Ovary (tissue), 9 donors: Measurements from ENCODE around the gene COG5. TPM values are rescaled to one million over a fixed set of nuclear protein-coding genes. Genes with fewer than 3 reads are reported as not detected.
"Not testable (repeated sequence)": the region's sequence is repeated elsewhere in the genome, so short reads cannot be mapped to it uniquely, and the experiment has no call there.

Experiments used
- DNase-seq, 5 donors: peaks; one replicate each; pipeline ENCODE4 v3.0.0-alpha.2; 2019 to 2020
- H3K27ac ChIP-seq, 2 donors: fragments of 200-600 bp; one replicate each; pipeline versions ENCODE4 v1.5.1 to v1.8.0; 2019 to 2022
- H3K27me3 ChIP-seq: fragments of 200-600 bp; one replicate; pipeline ENCODE4 v1.8.0; 2022
- H3K36me3 ChIP-seq: fragments of 200-600 bp; sonication (generic); one replicate; pipeline ENCODE4 v1.5.1; 2019
- H3K4me1 ChIP-seq: one replicate; pipeline ENCODE4 v1.8.1; 2013; ENCODE audit warnings: mild to moderate bottlenecking, moderate library complexity; ENCODE audit not compliant: insufficient read depth
- H3K4me3 ChIP-seq: fragments of 200-600 bp; sonication (generic); one replicate; pipeline ENCODE4 v1.5.1; 2017
- H3K9me3 ChIP-seq, 2 donors: fragments of 200-600 bp in 1 of 2; sonication (generic) in 1 of 2; one replicate each; pipeline versions ENCODE4 v1.5.1 to v1.8.1; 2013 to 2019; ENCODE audit warnings: mild to moderate bottlenecking in 1 of 2, moderate library complexity in 1 of 2
- CTCF ChIP-seq, 3 donors: fragments of 450-650 bp in 2 of 3; fragments of 200-600 bp in 1 of 3; IDR thresholded peaks; one replicate each; pipeline versions ENCODE4 v1.5.1 to v1.8.0; 2016 to 2022; ENCODE audit warnings: antibody characterized with exemption in 3 of 3, mild to moderate bottlenecking in 1 of 3
- EP300 ChIP-seq: sonication (generic); formaldehyde crosslinking; IDR thresholded peaks from one replicate; pipeline ENCODE4 v1.6.1; 2017; ENCODE audit warnings: antibody characterized with exemption
- POLR2A ChIP-seq: fragments of 450-650 bp; IDR thresholded peaks from one replicate; pipeline ENCODE4 v1.6.1; 2017; ENCODE audit warnings: antibody characterized with exemption, mild to moderate bottlenecking, moderate library complexity
- WGBS, 3 donors: extraction: QIAGEN DNeasy Blood & Tissue Kit in 1 of 3; methylation state at CpG; one replicate each; pipeline versions ENCODE4 v1.1.5 to v1.1.7; 2013 to 2017; 5-methylcytosine and 5-hydroxymethylcytosine counted together
- intact Hi-C, 4 donors: fragments of 100-400 bp; cut with DNase I; formaldehyde crosslinking; loops; one replicate each; pipeline versions ENCODE4 v1.11.0 to v1.15.1; 2022 to 2023
- polyA plus RNA-seq, 2 donors: library from polyadenylated mRNA; stranded (reverse); fragments of 200-250 nt in 1 of 2; fragments of 350-450 nt in 1 of 2; fragmentation: Illumina TruSeq in 1 of 2; extraction: RNeasy Lipid Tissue Mini Kit (QIAGEN cat#74804) in 1 of 2; gene quantifications; one replicate each; pipeline ENCODE4 v1.2.3, GENCODE V29; 2013 to 2014
- total RNA-seq, 7 donors: library from RNA; depleted of rRNA in 2 of 7; stranded (reverse); fragments of >200 nt in 2 of 7; fragmentation: NEBNext Ultra II Directional in 3 of 7; extraction: Animal tissue kit (Norgen Biotek cat#: 25700) in 3 of 7; gene quantifications; one replicate each; pipeline versions ENCODE4 v1.1.0 to v1.2.4, GENCODE V29; 2016 to 2023
- donor health status: DM: no; HTN: no; CAD: no; lungs with moderate emphysema.
- donor health status: DM: no; HTN: no; CAD: no.
- donor health status: Bipolar disorder and iron deficiency.
- donor health status: DM: yes; HTN: yes; CAD: no.
- donor health status: DM: no; HTN: no; CAD: no.
- donor health status: DM: yes; HTN: yes; CAD: no.

COG5 gene
- total and polyA plus RNA-seq, 9 donors = 10.3 to 49.7 (median 37.6) TPM

GRCh38 chr7:107254398-107254985 is 309.2 kb downstream of the COG5 start:
- H3K4me3 ChIP-seq = no peak overlapping the region
- DNase-seq = no peak
- TF ChIP-seq EP300 = no peak
- TF ChIP-seq CTCF (IDR thresholded peaks at IDR 0.05) = no peak
- TF ChIP-seq POLR2A = no peak
- intact Hi-C loops = no loop called here
- WGBS, 3 donors = 94% methylated on average over 5 of the region's 5 CpGs
- H3K4me1 ChIP-seq = no peaks in the 10 kb centered on the region
- no peaks in the 10 kb centered on the region for H3K9me3 ChIP-seq
- H3K27ac ChIP-seq = no peak overlapping the region
- H3K36me3 ChIP-seq = no peaks in the 10 kb centered on the region
- no peaks in the 10 kb centered on the region for H3K27me3 ChIP-seq

- intact Hi-C loops = no loop called here
- Histone ChIP-seq H3K27me3 (no peaks in the 10 kb centered on the region), H3K36me3 (no peaks in the 10 kb centered on the region), H3K4me3 (no peak overlapping the region), H3K4me1 (no peaks in the 10 kb centered on the region), H3K9me3 (no peaks in the 10 kb centered on the region), H3K27ac (no peak overlapping the region)
- TF ChIP-seq EP300 (no peak), CTCF (IDR thresholded peaks at IDR 0.05) (no peak), POLR2A (no peak)
- no peak for DNase-seq
- WGBS, 3 donors = 81 to 86% (median 82%) methylated on average over 3 of the region's 3 CpGs
Observed at GRCh38 chr7:107253599-107253998, 310.1 kb downstream of the COG5 start.

GRCh38 chr7:107251963-107252362 is 311.8 kb downstream of the COG5 start:
- no peak overlapping the region for H3K27ac ChIP-seq
- no peak overlapping the region for H3K4me3 ChIP-seq
- WGBS, 3 donors = 69 to 79% (median 75%) methylated on average over 3 of the region's 3 CpGs
- H3K36me3 ChIP-seq = no peaks in the 10 kb centered on the region
- no peaks in the 10 kb centered on the region for H3K4me1 ChIP-seq
- no peaks in the 10 kb centered on the region for H3K9me3 ChIP-seq
- no peak for TF ChIP-seq CTCF (IDR thresholded peaks at IDR 0.05)
- no peak for DNase-seq
- H3K27me3 ChIP-seq = no peaks in the 10 kb centered on the region
- intact Hi-C loops = no loop called here

GRCh38 chr7:107248551-107249316 is 315.0 kb downstream of the COG5 start:
- no peaks in the 10 kb centered on the region for H3K36me3 ChIP-seq
- H3K27ac ChIP-seq = no peak overlapping the region
- H3K4me3 ChIP-seq = no peak overlapping the region
- H3K27me3 ChIP-seq = no peaks in the 10 kb centered on the region
- H3K4me1 ChIP-seq = no peaks in the 10 kb centered on the region
- H3K9me3 ChIP-seq = no peaks in the 10 kb centered on the region
- DNase-seq = no peak
- intact Hi-C loops = no loop called here
- 94 to 98% (median 96%) methylated on average over 5 of the region's 5 CpGs for WGBS, 3 donors
- TF ChIP-seq POLR2A = no peak
- no peak for TF ChIP-seq EP300
- TF ChIP-seq CTCF (IDR thresholded peaks at IDR 0.05) = no peak

GRCh38 chr7:107246836-107247235 is 316.9 kb downstream of the COG5 start:
- 91 to 98% (median 97%) methylated on average over 3 of the region's 3 CpGs for WGBS, 3 donors
- DNase-seq, H3K4me3 ChIP-seq, H3K9me3 ChIP-seq, H3K27me3 ChIP-seq, H3K36me3 ChIP-seq, intact Hi-C loops, H3K27ac ChIP-seq, H3K4me1 ChIP-seq: not testable (repeated sequence)
